H1 (cell line): ENCODE data around the gene DCAF4. TPM values are rescaled to one million over a fixed set of nuclear protein-coding genes. Genes with fewer than 3 reads are reported as not detected.

Experiments used
- CTCF ChIA-PET: fragments of 300-600 bp; sonication (Branson Sonifier 250); formaldehyde crosslinking; loops from one replicate; lab custom pipeline; 2021; ENCODE audit not compliant: partially characterized antibody; lab: Charles Lee
- POLR2A ChIA-PET: fragments of 300-600 bp; sonication (Branson Sonifier 250); formaldehyde crosslinking; loops from one replicate; lab custom pipeline; 2021; ENCODE audit warnings: inconsistent platforms; ENCODE audit not compliant: partially characterized antibody; lab: Charles Lee
- DNase-seq, 2 experiments: peaks; one replicate each; pipeline versions ENCODE4 v3.0.0 to v3.0.0-alpha.2; 2010 to 2022; ENCODE audit warnings: low spot score in 2 of 2, low read depth in 1 of 2, mixed read lengths in 1 of 2
- FAIRE-seq: peaks from 2 replicates; lab custom pipeline; 2011; peaks lifted over from hg19 to GRCh38; lab: Jason Lieb, UNC
- H2AFZ ChIP-seq: 2 replicates; pipeline ENCODE4 v1.8.1; 2012; ENCODE audit warnings: low read length, inconsistent platforms
- H2AK5ac ChIP-seq: 2 replicates; pipeline ENCODE4 v1.6.1; 2013; ENCODE audit warnings: low read depth, low read length
- H2BK120ac ChIP-seq: replicated peaks from 2 replicates; pipeline ENCODE3; 2013; ENCODE audit warnings: low read depth, low read length, inconsistent platforms
- H2BK12ac ChIP-seq: 2 replicates; pipeline ENCODE4 v1.6.1; 2013; ENCODE audit warnings: low read depth, low read length
- H2BK15ac ChIP-seq: 2 replicates; pipeline ENCODE4 v1.6.1; 2013; ENCODE audit warnings: low read length
- H2BK20ac ChIP-seq: 2 replicates; pipeline ENCODE4 v1.6.1; 2013; ENCODE audit warnings: low read length
- H2BK5ac ChIP-seq: 2 replicates; pipeline ENCODE4 v1.6.1; 2013; ENCODE audit warnings: low read depth, low read length
- H3K14ac ChIP-seq: 2 replicates; pipeline ENCODE4 v1.6.1; 2013; ENCODE audit warnings: inconsistent platforms; ENCODE audit not compliant: insufficient read length
- H3K18ac ChIP-seq: 2 replicates; pipeline ENCODE4 v1.6.1; 2013; ENCODE audit warnings: low read length; ENCODE audit errors: extremely low read depth
- H3K23ac ChIP-seq: 2 replicates; pipeline ENCODE4 v1.6.1; 2013; ENCODE audit warnings: inconsistent platforms; ENCODE audit not compliant: insufficient read length
- H3K23me2 ChIP-seq: 2 replicates; pipeline ENCODE4 v1.6.1; 2013; ENCODE audit warnings: low read depth, low read length
- H3K27ac ChIP-seq: 2 replicates; pipeline ENCODE4 v1.6.1; 2011; ENCODE audit warnings: low read depth, low read length, inconsistent platforms
- H3K27me3 ChIP-seq, 4 experiments: replicated peaks in 1 of 4; 1 replicate in 1 of 4; 2 replicates in 3 of 4; pipeline versions ENCODE4 v1.6.1 to v1.8.1; 2011 to 2013; ENCODE audit warnings: low read length in 3 of 4, mild to moderate bottlenecking in 3 of 4, inconsistent platforms in 2 of 4, mixed read lengths in 2 of 4, moderate library complexity in 1 of 4; ENCODE audit not compliant: control insufficient read depth in 3 of 4, insufficient read depth in 3 of 4; ENCODE audit errors: extremely low read depth in 1 of 4
- H3K36me3 ChIP-seq, 4 experiments: 2 replicates each; pipeline versions ENCODE4 v1.6.1 to v1.8.1; 2011 to 2013; ENCODE audit warnings: mild to moderate bottlenecking in 4 of 4, low read length in 3 of 4, moderate library complexity in 2 of 4, control low read depth in 1 of 4, inconsistent platforms in 1 of 4; ENCODE audit not compliant: insufficient read depth in 4 of 4, control insufficient read depth in 2 of 4
- H3K4ac ChIP-seq: replicated peaks from 2 replicates; pipeline ENCODE3; 2013; ENCODE audit warnings: low read length, low read depth, mixed read lengths, inconsistent platforms; ENCODE audit not compliant: insufficient read length
- H3K4me1 ChIP-seq, 4 experiments: replicated peaks in 1 of 4; 1 replicate in 1 of 4; 2 replicates in 3 of 4; pipeline versions ENCODE4 v1.6.1 to v1.8.1; 2011 to 2013; ENCODE audit warnings: low read length in 3 of 4, inconsistent platforms in 2 of 4, mixed read lengths in 1 of 4; ENCODE audit not compliant: insufficient read depth in 4 of 4, control insufficient read depth in 3 of 4
- H3K4me2 ChIP-seq, 2 experiments: 2 replicates each; pipeline versions ENCODE4 v1.6.1 to v1.8.1; 2011 to 2013; ENCODE audit warnings: low read depth in 2 of 2, low read length in 2 of 2, control low read depth in 1 of 2, inconsistent platforms in 1 of 2, mild to moderate bottlenecking in 1 of 2; ENCODE audit not compliant: insufficient read depth in 1 of 2
- H3K4me3 ChIP-seq, 4 experiments: fragments of 200-600, 300-600 bp in 1 of 4; sonication (generic), shearing (Covaris generic), sonication (Bioruptor Twin) in 1 of 4; 2 replicates each; pipeline versions ENCODE4 v1.5.1 to v1.8.1; 2011 to 2016; ENCODE audit warnings: low read length in 4 of 4, low read depth in 3 of 4, control low read depth in 2 of 4, inconsistent platforms in 2 of 4, mild to moderate bottlenecking in 2 of 4, mixed read lengths in 1 of 4, moderate library complexity in 1 of 4; ENCODE audit not compliant: insufficient read depth in 2 of 4; ENCODE audit errors: extremely low read depth in 1 of 4
- H3K56ac ChIP-seq: replicated peaks from 2 replicates; pipeline ENCODE3; 2013; ENCODE audit warnings: low read depth, mild to moderate bottlenecking, mixed read lengths, low read length, inconsistent platforms; ENCODE audit not compliant: insufficient read length
- H3K79me1 ChIP-seq: 2 replicates; pipeline ENCODE4 v1.6.1; 2013; ENCODE audit warnings: low read depth, low read length, control low read depth
- H3K79me2 ChIP-seq, 2 experiments: 2 replicates each; pipeline versions ENCODE4 v1.6.1 to v1.8.1; 2012 to 2013; ENCODE audit warnings: low read length in 2 of 2, mild to moderate bottlenecking in 2 of 2, inconsistent platforms in 1 of 2; ENCODE audit not compliant: insufficient read depth in 2 of 2, control insufficient read depth in 1 of 2
- H3K9ac ChIP-seq, 4 experiments: replicated peaks in 1 of 4; 1 replicate in 1 of 4; 2 replicates in 3 of 4; pipeline versions ENCODE4 v1.6.1 to v1.8.1; 2011 to 2013; ENCODE audit warnings: low read depth in 3 of 4, low read length in 3 of 4, control low read depth in 2 of 4, mild to moderate bottlenecking in 2 of 4, moderate library complexity in 2 of 4, inconsistent platforms in 1 of 4; ENCODE audit errors: extremely low read depth in 1 of 4
- H3K9me3 ChIP-seq, 2 experiments: 2 replicates each; pipeline versions ENCODE4 v1.6.1 to v1.8.1; 2012 to 2013; ENCODE audit warnings: mild to moderate bottlenecking in 2 of 2, moderate library complexity in 2 of 2, control low read depth in 1 of 2, inconsistent platforms in 1 of 2, low read depth in 1 of 2, low read length in 1 of 2, mixed read lengths in 1 of 2; ENCODE audit not compliant: insufficient read depth in 2 of 2
- H4K20me1 ChIP-seq, 2 experiments: replicated peaks in 1 of 2; 2 replicates each; pipeline versions ENCODE3 to v1.8.1; 2011 to 2013; ENCODE audit warnings: inconsistent platforms in 2 of 2, low read length in 2 of 2, mild to moderate bottlenecking in 1 of 2; ENCODE audit not compliant: insufficient read depth in 2 of 2, control insufficient read depth in 1 of 2
- H4K5ac ChIP-seq: 2 replicates; pipeline ENCODE4 v1.6.1; 2013; ENCODE audit warnings: low read length, low read depth, mixed read lengths, inconsistent platforms; ENCODE audit not compliant: insufficient read length
- H4K8ac ChIP-seq: 2 replicates; pipeline ENCODE4 v1.8.0; 2013; ENCODE audit warnings: mild to moderate bottlenecking, moderate library complexity, low read length, inconsistent platforms; ENCODE audit not compliant: insufficient read depth; ENCODE audit errors: extremely low read depth
- H4K91ac ChIP-seq: replicated peaks from 2 replicates; pipeline ENCODE3; 2013; ENCODE audit warnings: low read length, mixed read lengths, inconsistent platforms; ENCODE audit not compliant: insufficient read length
- GABPA ChIP-seq: IDR thresholded peaks from 2 replicates; pipeline ENCODE4 v1.6.1; 2011; ENCODE audit warnings: mild to moderate bottlenecking, low read length, moderate library complexity, borderline replicate concordance; ENCODE audit not compliant: insufficient read depth
- GTF2F1 ChIP-seq: IDR thresholded peaks from 2 replicates; pipeline ENCODE4 v1.6.1; 2012; ENCODE audit warnings: low read depth, low read length, improper control_type of control experiment, borderline replicate concordance
- HDAC6 ChIP-seq: IDR thresholded peaks from one replicate; pipeline ENCODE4 v1.7.1; 2012; ENCODE audit warnings: low read depth, mild to moderate bottlenecking, inconsistent platforms, low read length, moderate library complexity
- KDM4A ChIP-seq: IDR thresholded peaks from one replicate; pipeline ENCODE4 v1.7.1; 2012; ENCODE audit warnings: low read depth, mild to moderate bottlenecking, moderate library complexity, low read length, inconsistent platforms; ENCODE audit not compliant: severe bottlenecking
- POLR2AphosphoS5 ChIP-seq: IDR thresholded peaks from 2 replicates; pipeline ENCODE4 v1.6.1; 2011; ENCODE audit warnings: low read depth, low read length
- RAD21 ChIP-seq, 2 experiments: IDR thresholded peaks in 1 of 2; conservative IDR thresholded peaks in 1 of 2; 2 replicates each; pipeline ENCODE4 v1.6.1; 2011; ENCODE audit warnings: low read depth in 2 of 2, low read length in 2 of 2, improper control_type of control experiment in 1 of 2, inconsistent platforms in 1 of 2, mild to moderate bottlenecking in 1 of 2, moderate library complexity in 1 of 2
- SIN3A ChIP-seq, 2 experiments: IDR thresholded peaks in 1 of 2; conservative IDR thresholded peaks in 1 of 2; 2 replicates each; pipeline ENCODE4 v1.6.1; 2011 to 2012; ENCODE audit warnings: low read length in 2 of 2, improper control_type of control experiment in 1 of 2, low read depth in 1 of 2, mild to moderate bottlenecking in 1 of 2
- SIX5 ChIP-seq: IDR thresholded peaks from 2 replicates; pipeline ENCODE4 v1.6.1; 2011; ENCODE audit warnings: mild to moderate bottlenecking, low read depth, low read length
- SP4 ChIP-seq: IDR thresholded peaks from 2 replicates; pipeline ENCODE4 v1.6.1; 2012; ENCODE audit warnings: low read length, inconsistent platforms
- SRF ChIP-seq: IDR thresholded peaks from 2 replicates; pipeline ENCODE4 v1.6.1; 2011; ENCODE audit warnings: mild to moderate bottlenecking, low read depth, low read length, moderate library complexity
- TEAD4 ChIP-seq: IDR thresholded peaks from 2 replicates; pipeline ENCODE4 v1.6.1; 2012; ENCODE audit warnings: low read depth, low read length, inconsistent platforms, mixed read lengths
- ZNF274 ChIP-seq: IDR thresholded peaks from 2 replicates; pipeline ENCODE4 v1.7.0; 2012; ENCODE audit warnings: low read length, borderline replicate concordance; ENCODE audit errors: extremely low read depth
- WGBS, 2 experiments: shearing (Covaris generic) in 1 of 2; methylation state at CpG; one replicate each; pipeline versions ENCODE4 v1.1.6 to v1.1.7; 2013 to 2015; ENCODE audit warnings: low lambda C conversion rate in 2 of 2, mixed read lengths in 2 of 2, inconsistent platforms in 1 of 2, low coverage in 1 of 2, missing lambda C conversion rate in 1 of 2; ENCODE audit not compliant: insufficient replicate concordance in 2 of 2, insufficient coverage in 1 of 2, insufficient read length in 1 of 2; ENCODE audit errors: extremely low coverage in 1 of 2, missing lambda C conversion rate in 1 of 2; 5-methylcytosine and 5-hydroxymethylcytosine counted together
- polyA plus RNA-seq, 7 experiments: library from polyadenylated mRNA; depleted of rRNA in 3 of 7; stranded (reverse) in 5 of 7; unstranded in 2 of 7; fragments of >200 nt in 5 of 7; fragments of 200-250 nt in 2 of 7; gene quantifications; 1 replicate in 5 of 7; 2 replicates in 1 of 7; 4 replicates in 1 of 7; pipeline versions ENCODE4 v1.2.1 to v1.2.3, GENCODE V29; 2011 to 2013; ENCODE audit warnings: missing spikeins in 2 of 7, mixed read lengths in 2 of 7
- total RNA-seq: library from RNA; stranded (reverse); fragmentation: NEBNext Ultra II Directional; extraction: Animal tissue kit (Norgen Biotek cat#: 25700); gene quantifications from 2 replicates; pipeline ENCODE4 v1.2.1, GENCODE V29; 2021
- TF ChIP-seq, protein P1 (sequence below): IDR thresholded peaks from 2 replicates; pipeline ENCODE4 v1.6.1; 2011; ENCODE audit warnings: low read depth, mild to moderate bottlenecking, low read length; ENCODE audit not compliant: insufficient read depth

Gene DCAF4
- total and polyA plus RNA-seq, 2 of the 8 experiments (the other 6 are each of a cell fraction or from before 2014, with no cell fraction given), result 17.0 to 21.1 TPM

DNA sequence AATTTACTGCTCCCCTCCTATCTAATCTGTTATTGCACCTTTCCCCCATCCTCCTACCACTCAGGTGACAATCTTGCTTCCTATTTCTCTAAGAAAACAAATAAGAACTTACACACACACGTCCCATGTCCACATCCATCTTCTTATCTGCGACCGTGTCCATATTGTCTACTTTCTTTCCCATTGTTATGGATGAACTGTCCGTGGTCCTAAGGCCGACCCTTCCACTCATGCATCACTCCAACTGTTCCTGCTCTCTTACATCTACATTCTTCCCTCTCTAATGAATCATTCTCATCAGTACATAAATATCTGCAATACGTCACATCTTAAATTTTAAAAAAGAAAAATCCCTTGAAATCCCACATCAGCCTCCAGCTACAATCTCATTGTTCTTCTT is 70.7 kb downstream of the DCAF4 start:
- Histone ChIP-seq H2BK20ac (no peak overlapping the region), H3K27ac (no peak overlapping the region), H3K4ac (no peak overlapping the region), H2BK12ac (no peak overlapping the region), H2BK15ac (no peak overlapping the region), H2AFZ (no peak overlapping the region), H3K56ac (no peak overlapping the region), H4K5ac (no peak overlapping the region), H3K4me1 (peaks cover 0 to 5% (median 0%) of the 10 kb centered on the region in 4 experiments; a peak in 3 of 7 replicates), H3K9me3 (no peaks in the 10 kb centered on the region), H2BK120ac (no peak overlapping the region), H3K23me2 (no peaks in the 10 kb centered on the region; the same call in 1 of the 2 replicates), H4K91ac (no peak overlapping the region), H3K4me2 (no peak overlapping the region), H3K4me3 (no peak overlapping the region), H3K9ac (no peak overlapping the region), H4K20me1 (no peaks in the 10 kb centered on the region), H3K23ac (no peak overlapping the region), H3K18ac (no peak overlapping the region), H4K8ac (no peak overlapping the region), H2AK5ac (no peak overlapping the region), H3K36me3 (peaks cover 0 to 16% (median 4%) of the 10 kb centered on the region in 4 experiments; a peak in 4 of 8 replicates), H3K79me1 (peaks cover 2% of the 10 kb centered on the region; the same call in 1 of the 2 replicates), H3K27me3 (no peaks in the 10 kb centered on the region; a peak in 1 of 7 replicates), H2BK5ac (no peak overlapping the region), H3K14ac (no peak overlapping the region), H3K79me2 (peaks cover 0 to 6% of the 10 kb centered on the region in 2 experiments; a peak in 2 of 4 replicates)
- DNase-seq (no peak), FAIRE-seq (no peak)
- CTCF ChIA-PET, result interaction anchor here (1.0 kb wide), 1 partner anchor 48 kb away, joined by 3 read pairs; no protein-coding TSS in a partner anchor
- WGBS, 2 experiments, result 93% methylated on average over 6 of the region's 6 CpGs; no CpG with 5 or more reads in 1 of the 2 experiments
- POLR2A ChIA-PET, result interaction anchor here (0.7 kb wide), 2 partner anchors 62 to 129 kb away, joined by 3 to 4 read pairs; partner anchors contain the start of gene RBM25
- TF ChIP-seq SIX5, result no peak
- TF ChIP-seq HDAC6, result no peak
- TF ChIP-seq TEAD4, result no peak
- no peak for TF ChIP-seq RAD21 (IDR thresholded peaks at IDR 0.05 in 1 of 2, conservative IDR thresholded peaks at IDR 0.05 in 1 of 2; ENCODE audit: low read depth in 2 of 2, low read length in 2 of 2)
- TF ChIP-seq, protein P1, sequence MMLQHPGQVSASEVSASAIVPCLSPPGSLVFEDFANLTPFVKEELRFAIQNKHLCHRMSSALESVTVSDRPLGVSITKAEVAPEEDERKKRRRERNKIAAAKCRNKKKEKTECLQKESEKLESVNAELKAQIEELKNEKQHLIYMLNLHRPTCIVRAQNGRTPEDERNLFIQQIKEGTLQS, result no peak
- no peak for TF ChIP-seq GTF2F1
- TF ChIP-seq SP4, result no peak
- no peak for TF ChIP-seq SRF
- TF ChIP-seq POLR2AphosphoS5, result no peak
- TF ChIP-seq SIN3A (conservative IDR thresholded peaks at IDR 0.05 in 1 of 2, IDR thresholded peaks at IDR 0.05 in 1 of 2; ENCODE audit: low read depth in 1 of 2, low read length in 2 of 2), result no peak
- TF ChIP-seq KDM4A, result no peak
- TF ChIP-seq ZNF274, result no peak
- TF ChIP-seq GABPA, result no peak
